HG02885 (cell line): ENCODE data around the gene HHAT.
A peak's percentile ranks its signal among the peaks of the same experiment; 100 is the strongest.

Experiments used
- ATAC-seq: cut with Tn5 transposase; IDR thresholded peaks from one replicate; pipeline ENCODE4 v1.9.1; 2021; ENCODE audit warnings: mild to moderate bottlenecking; ENCODE audit not compliant: unreplicated experiment, poor library complexity

HHAT gene

DNA sequence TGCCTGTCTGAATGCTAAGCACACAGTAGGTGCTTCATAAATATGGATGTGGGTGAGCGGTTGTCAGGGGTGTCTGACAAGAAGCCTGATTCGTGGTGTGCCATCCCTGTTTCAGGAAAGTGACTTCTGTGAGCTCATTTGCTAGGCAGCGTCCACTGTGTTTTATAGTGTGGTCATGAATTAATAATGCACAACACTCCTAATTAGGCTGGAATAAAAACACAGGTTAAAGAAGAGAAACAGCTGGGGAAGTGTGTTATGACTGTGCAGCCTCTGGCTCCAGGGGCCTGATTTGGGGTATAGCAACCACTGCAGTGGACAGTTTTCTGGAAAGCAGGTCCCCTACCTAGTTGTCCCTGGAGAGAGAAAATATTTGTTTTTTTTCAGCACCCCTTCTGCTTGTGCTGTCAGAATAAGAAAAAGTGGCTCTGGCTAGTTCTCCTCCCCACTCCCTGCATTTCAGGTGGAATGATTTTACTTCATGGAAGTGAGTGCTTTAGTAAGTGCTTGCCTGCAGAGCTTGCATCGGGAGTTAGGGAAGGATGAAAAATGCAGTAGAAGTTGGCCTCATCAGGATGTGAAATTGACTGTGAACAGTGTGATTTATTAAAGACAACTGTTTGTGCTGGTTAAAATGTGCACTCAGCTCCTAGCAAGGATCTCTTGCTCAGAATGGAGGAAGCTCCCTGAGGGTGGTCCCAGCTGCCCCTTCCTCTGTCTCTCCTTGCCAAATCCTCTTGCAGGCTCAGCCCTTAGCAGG, 333.8 kb downstream of the HHAT start:
- no peak for ATAC-seq

DNA sequence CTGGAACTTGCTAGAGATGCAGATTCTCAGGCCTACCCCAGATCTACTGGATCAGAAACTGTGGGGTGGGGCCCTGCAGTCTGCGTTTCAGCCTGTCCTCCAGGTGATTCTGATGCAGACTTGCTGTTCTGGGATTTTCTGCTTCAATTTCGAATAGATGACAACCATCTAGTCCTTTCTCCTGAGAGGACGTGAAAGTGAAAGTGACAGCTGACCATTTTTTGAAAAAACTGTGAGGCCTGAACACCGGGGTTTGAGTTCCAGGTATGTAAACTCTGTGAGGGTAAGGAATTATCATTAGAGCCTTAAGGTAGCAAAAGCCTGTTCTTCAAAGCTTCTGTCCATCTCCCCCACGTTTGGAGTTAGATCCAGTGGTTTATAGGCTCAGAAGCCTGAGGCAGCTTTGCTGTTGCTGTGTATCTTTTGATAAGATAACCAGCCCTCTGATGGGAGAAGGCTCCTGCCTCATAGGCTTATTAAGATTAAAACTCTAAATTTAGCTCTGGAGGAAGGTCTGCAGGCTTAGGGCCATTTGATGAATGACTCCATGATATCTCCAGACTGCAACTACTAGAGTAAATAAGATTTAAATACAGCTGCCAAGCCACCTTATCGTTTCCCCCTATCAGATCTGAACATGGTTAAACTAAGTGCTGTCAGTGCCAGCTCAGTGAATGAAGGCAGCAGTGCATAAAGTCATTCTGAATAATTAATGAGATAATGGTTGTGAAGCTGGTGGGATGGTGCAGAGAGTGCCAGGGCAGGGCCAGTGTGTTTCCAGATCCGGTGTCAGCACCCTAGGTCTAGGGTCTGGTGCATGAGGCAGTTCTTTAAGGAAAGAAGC, 335.2 kb downstream of the HHAT start:
- no peak for ATAC-seq

DNA sequence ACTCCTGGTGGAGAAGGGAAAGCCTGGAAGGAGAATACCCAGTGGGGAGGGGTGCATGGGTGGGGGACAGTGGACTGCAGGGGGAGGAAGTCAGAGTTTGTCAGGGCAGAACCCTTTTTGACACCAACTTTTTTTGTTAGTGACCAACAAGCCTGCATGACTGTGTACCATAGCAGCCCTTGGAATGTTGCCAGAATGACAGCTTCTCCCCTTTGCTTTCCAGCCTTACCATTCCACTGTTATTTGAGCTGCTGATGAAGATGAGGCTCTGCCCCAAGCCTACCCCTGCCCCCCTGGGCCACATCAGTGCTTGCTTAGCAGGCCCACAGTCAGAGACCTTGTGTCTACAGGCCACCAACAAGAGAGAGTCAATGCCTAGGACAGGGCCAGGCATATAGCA, 341.2 kb downstream of the HHAT start:
- ATAC-seq = no peak

DNA sequence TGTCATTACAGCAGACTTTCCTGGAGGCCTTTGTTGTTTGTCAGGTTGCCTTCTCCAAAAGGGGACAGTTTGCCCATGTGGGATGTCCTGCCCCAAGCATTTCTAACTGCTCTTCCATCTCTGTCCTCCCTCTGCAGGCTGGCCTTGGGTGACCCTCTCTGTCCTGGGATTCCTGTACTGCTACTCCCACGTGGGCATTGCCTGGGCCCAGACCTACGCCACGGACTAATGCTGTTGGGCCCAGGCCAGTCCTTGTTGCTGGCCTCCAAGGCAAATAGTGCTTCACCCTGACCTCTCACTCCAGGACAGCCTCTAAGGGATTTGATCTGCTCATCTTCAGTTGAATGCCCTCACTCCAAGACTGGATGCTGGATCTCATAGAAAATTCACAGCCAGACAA, 345.4 kb downstream of the HHAT start:
- ATAC-seq = no peak

DNA sequence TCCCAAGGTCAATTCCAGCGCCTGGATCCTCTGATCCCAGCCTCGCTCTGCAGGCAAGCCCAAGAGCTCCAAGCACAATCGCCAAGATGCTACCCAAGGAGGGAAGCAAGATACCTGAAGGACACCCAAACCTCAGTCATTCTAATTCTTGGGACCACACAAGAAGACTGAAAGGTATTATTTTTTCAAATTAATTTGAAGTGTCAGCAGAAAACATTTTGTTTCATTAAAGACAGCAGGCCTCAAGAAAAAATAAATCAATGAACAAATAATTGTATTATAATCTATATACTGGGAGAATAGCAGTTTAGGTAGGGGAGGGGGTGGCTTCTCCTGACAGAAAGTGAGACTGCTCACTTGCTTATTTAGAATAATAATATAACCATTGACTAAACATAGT, 347.8 kb downstream of the HHAT start:
- ATAC-seq = no peak

DNA sequence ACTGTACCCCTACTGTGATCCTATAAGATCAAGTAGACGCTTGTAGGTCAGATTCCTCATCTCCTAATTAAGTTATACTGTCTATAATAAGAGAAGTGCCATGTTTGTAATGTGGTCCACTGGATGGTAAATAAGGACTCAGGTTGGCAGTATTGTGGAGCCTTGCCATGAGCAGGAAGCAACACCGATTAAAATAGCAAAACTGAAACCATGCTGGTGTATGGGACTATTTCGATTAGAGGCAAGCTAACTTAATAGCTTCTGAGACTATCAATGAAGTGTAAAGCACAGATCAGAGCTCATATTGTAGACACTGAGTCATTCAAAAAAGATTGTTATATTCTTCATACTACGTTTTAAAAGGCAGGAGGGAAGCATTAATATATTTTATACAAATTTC, 348.8 kb downstream of the HHAT start:
- peak; percentile 76 for ATAC-seq

DNA sequence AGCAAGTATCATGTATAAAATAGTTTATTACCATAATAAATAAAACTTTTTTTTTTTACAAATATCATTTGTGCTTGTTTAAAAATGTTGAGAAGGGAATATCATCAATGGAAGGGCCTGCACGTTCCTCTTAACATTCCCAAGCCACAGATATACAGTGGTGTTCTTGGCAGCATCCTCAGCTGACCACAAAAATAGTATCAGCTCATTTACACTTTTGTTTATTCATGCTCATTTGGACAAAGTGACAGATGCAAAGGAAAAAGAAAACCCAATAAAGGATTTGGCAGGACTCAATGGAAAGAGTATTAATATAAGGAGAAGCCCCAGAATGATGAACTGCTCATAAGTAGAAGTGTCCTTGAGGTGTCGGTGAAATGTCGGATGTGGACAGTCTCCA, 349.6 kb downstream of the HHAT start:
- ATAC-seq = no peak

DNA sequence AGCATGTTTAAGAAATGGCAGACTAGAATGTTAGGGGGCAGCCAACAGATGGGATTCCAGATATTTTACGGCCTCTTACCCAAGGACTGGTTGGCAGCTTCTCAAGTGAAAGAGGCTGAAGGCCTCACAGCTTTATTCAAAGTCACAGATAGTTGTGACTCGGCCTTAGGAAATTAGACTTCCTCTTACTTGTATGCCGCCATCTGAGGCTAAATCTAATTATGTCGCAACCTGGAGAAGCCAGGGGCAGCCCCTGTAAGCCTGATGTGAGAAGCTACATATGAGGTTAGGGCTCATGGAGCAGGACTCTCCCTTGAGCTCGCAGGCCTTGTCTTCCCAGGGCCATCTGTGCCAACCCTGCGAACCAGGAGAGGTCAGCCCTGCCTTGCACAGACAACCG, 352.5 kb downstream of the HHAT start:
- ATAC-seq = no peak

DNA sequence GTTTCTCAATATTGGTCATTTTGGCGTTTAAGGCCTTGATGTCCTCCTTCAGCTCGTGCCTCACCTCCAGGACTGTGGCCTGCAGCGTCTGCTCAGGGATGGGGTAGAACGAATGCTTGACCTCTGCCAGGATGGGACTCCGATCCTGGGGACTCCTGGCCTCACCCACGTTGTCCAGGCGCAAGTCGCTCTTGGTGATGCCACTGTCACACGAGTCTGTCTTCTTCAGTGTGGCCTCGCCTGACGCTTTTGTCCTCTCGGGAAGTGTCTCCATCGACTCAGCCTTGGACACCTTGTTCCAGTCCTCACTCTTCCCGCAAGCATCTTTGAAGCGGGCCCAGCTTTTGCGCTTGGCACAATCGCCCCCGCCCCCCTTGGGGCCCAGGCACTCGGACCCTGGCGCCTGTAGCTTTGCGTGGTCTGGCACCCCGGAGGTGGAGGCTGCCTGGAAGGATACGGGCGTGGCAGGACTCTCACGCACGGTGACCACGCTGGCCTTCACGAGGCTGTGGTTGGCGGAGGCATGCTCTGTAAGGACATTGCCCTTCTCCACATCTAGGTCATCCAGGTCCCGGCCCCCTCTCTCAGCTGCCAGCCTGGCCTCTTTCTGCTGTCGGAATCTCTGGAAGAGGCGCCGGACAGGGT, 354.8 kb downstream of the HHAT start:
- ATAC-seq = no peak

DNA sequence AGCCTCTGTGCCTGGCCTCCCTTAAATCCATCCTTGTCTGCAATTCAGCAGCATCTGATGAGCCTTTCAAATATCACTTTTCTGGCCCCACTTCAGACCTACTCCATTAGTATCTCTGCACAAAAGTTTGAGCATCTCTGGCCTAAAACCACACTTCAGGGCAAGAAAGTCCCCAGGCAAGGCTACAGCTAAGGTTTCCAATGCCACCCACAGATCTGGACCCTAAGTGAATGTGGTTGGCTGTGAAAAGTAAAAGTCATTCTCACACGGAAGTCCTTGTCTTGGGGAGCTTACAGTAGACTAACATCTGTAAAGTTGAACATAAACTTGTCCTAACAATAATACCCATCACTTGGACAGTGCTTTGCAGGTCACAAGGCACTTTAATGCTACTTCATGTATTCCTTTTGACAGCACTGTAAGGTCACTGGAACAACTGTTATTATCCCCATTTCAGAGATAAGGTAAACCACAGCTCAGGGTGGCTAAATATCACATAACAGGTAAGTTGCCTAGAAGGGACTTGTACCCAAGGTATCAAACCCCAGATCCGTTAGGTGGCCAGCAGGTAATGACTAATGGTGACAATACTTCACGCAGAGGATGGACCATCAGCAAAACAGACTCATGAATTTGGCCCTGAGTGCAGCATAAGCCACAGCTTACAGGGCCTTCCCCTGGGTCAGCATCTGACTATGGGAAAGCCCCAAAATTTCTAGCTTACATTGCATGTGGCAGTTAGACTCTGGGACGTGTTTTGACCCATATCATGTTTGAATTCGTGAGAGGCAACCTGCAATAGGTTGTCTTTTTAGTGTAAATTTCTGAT, 356.0 kb downstream of the HHAT start:
- ATAC-seq = peak; percentile 94

DNA sequence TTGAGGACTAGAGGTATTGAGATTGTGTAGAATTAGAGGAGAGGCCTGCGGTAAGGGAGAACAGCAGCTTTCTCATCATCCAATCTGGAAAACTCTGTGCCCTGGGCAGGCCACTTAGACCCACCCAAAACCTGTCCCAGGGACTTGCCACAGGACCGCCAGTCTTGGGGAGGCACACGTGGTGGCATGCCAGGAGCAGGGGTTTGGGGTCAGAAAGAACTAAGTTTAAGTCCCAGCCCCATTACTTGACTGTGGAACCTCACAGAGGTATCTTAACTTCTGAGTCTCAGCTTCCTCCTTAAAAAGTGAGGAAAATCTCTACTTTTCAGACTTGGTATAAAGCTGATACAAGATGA, 356.6 kb downstream of the HHAT start:
- ATAC-seq = no peak

DNA sequence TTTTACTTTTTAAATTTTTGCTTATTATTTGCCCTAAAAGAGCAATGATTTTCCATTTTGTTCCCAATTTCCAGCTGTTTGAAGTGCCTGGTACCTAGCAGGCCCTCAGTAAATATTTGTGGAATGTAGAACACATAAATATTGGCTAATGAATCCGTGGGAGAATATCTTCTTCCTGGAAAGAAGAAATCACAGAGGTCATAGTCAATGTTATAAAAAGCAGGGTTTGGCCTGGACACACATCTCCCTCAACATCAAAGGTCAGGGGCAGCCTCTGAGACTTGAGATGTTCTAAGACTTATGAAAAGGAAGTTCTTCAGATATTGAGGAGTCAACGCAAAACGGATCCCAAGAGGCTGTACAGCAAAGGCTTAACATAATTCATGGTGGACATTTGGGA, 358.1 kb downstream of the HHAT start:
- no peak for ATAC-seq

DNA sequence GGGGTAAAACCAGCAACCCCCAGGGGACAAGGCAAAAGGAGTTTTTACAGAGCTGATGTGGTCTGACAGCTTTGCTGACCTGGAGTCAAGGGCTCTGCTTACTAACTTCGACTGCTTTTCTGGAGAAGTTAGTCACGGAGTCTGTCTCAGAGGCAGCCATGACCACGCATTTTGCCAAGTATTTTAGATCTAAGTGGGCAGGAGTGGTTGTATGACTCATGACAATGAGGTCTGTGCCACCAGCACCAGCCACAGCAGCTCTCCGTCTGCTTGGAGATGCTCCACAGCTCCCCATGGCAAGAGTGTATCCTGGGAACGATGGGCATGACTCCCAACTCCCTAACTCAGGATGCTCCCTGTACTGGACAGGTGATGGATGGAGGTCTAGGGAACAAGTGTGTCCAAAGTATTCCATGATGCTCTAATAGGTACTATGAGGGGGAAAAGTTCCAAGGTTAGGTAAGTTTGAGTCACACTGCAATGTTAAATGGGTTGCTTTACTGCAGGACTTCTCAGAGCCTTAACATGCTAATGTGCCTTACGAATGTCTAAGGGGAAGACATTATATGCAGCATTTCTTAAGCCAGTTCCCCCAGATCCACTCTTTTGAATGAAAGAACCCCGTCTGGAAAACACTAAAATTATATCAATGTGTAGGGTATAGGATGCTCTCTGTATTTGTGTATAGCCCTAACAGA, 359.0 kb downstream of the HHAT start:
- no peak for ATAC-seq

DNA sequence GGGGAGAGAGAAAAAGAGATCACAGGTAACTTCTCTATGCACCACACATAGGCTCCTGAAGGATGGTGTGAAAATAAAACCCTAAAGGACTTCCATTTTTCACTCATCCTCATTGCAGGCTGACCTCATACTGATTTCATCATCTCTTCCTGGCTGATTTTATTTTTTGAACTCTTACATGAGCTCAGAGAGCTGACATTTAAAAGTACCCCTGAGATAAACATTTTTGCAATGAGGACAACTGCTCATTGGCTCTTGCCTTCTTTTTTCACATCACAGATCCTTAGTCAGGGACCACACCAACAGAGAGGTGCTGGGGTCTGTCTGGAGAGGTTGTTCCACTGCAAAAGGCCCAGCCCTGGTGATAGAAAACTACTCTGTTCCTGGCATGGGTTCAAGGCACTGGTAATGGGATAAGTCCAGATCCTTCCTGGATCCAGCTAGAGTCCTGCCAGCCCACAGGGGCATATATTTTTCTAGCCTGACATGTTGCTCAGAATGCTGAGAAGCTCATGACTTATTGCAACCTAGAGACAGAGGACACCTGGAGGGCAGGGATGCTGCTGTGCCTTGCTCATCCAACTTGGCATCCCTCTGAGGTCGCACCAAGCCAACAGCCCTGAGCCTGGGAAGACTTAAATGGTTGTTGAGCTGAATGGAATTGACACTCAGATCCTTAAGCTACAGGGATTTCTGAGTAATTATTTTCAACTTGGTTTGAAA, 360.0 kb downstream of the HHAT start:
- ATAC-seq = no peak

DNA sequence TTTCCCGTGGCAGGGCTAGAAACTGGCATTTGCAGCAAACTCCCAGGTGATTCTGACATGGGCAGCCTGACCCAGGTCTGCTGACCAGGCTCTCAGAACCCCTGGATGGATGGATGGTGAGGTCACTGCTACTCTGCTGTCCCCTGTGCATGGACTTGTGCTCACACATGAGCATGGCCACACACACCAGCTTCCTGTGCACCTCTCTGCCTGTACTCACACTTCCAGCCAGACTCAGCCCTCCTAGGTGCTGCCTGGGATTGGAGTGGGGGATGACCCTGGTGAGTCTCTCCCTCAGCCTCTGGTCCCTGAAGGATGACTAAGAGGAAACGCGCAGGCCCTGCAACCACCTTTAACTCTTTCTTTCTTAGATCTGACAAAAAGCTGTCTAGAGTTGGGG, 361.1 kb downstream of the HHAT start:
- no peak for ATAC-seq

DNA sequence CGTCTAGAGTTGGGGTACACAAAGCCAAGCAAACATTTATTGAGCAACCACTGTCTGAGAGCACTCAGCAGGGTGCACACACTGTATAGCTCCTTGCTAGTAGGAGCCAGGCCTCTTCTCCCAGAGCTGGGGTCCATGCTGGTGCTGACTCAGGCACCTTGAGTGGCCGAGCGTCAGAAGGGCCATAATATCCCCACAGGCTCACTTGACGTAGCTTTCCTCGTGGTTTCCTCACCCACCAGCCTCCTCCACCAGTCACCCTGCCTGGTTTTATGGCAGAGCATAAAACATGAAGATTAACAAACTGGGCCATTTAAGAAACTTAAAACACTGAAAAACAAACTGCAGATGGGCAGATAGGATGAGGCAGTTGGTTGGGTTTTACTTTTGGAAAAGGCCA, 361.5 kb downstream of the HHAT start:
- no peak for ATAC-seq

DNA sequence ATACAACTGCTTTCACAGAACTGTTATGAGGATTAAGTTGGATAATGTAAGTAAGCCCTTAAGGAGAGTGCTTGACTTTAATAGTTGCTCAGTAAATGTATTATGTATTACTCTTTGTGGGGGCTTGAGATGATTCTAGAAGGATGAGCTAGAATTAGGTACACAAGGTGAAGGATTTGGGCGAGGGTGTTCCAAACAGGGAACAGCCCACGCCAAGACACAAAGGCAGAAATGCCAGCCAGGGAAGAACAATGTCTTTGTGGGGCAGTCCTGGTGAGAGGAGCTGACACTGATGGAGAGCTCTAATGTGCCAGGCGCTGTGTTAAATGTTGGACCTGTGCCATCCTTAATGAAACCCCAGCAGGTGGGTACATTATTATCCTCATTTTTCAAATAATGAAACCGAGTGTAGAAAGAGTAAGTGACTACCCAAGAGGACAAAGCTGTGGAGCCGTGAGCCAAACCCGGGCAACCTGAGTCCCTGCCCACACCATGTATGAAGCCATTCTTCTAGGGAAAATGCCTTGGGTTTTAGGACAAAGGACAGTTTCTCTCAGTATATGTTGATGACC, 362.4 kb downstream of the HHAT start:
- no peak for ATAC-seq

DNA sequence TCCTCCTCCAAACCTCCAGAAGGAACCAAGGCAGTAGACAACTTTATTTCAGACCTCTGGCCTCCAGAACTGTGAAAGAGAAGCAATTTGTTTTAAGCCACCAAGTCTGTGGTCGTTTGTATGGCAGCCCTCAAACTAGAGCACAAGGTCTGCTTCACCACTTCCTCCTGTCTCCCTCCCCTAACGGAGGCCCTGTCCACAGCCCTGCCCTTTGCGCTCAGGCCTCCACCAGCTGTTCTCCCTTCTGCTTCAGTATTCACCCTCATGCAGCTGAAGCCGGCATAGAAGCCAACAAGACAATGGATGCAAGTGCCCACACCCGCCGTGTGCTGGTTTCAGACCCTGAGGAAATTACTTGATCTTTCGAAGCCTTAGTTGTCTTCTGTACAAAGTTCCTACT, 364.1 kb downstream of the HHAT start:
- ATAC-seq = peak; percentile 45

DNA sequence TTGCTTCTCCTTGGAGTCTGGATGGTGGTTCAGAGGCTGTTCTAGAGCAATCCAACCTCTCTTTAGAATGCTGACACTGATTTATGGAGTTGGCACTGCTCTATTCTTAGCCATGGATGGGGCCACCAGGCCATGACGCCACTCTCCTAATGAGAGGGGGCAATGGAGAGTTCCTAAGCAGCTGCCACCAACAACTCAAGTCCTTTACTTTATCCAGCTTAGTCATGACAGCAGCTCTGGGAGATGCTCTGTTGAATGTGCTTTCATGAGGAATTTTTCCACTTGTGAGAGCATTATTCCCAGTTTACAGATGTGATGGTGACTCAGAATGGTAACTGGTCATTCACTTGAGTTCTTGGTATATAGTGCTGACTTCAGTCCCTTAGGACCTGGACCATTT, 366.3 kb downstream of the HHAT start:
- ATAC-seq = no peak
